ENCODE results near the gene PPT2.
"Not testable (repeated sequence)": the region's sequence is repeated elsewhere in the genome, so short reads cannot be mapped to it uniquely, and the experiment has no call there.

The PPT2 gene

DNA sequence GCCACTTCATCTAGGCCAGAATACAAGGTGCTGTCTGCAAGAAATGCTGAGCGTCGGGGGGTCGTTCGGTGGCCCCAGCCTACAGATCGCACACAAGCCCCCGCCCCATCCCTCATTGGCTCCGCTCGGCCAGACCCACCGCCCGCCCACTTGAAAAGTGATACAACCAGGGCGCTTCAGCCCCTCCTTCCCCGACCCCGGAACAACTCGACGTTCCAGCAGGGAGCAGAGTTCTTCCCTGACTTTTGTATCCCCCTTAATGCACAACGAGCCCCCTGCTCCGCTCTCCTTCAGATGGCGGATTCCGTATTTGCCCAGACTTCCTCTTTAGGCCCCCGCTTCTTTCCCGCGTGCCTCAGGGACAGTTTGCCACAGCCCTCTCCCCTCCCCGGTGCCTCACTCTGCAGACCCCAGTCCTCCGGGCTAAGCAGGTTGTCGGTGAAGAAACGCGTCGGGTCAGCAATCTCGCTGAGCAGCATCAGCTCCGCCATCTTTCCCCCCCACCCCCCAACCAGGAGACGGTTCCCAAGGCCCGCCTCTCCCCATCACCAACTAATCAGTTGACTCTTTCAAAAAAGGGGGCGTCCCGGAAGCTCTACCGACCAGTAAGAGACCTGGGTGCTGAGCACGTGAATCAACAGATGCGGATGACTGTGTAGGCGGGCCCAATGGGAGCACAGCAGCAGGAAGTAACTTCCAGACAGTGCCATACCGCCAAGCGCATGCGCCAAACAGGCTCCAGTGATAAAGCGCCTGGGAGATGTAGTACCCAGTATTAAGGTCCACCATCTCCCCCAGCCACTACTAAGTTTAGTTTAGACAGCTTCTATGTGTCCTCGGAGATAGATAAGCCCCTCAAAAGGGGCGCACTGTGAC lies 26.0 kb upstream of the PPT2 start, which contains the start of gene ATF6B:
TSS of gene ATF6B (minus strand) at position 530 of the 876 bp plus-strand sequence. CDS start at position 491, 39 bp downstream.
- DNase-seq = peak; percentile 98

- DNase-seq = no peak
These were observed 25.1 kb upstream of the PPT2 start for GRCh38 chr6:32128751-32129296.

- no peak for DNase-seq
These were observed 24.4 kb upstream of the PPT2 start for GRCh38 chr6:32129297-32130088.

- DNase-seq = no peak
These were observed 22.4 kb upstream of the PPT2 start for GRCh38 chr6:32131439-32131948.

GRCh38 chr6:32132110-32132509 lies 21.8 kb upstream of the PPT2 start:
- DNase-seq = no peak

DNA sequence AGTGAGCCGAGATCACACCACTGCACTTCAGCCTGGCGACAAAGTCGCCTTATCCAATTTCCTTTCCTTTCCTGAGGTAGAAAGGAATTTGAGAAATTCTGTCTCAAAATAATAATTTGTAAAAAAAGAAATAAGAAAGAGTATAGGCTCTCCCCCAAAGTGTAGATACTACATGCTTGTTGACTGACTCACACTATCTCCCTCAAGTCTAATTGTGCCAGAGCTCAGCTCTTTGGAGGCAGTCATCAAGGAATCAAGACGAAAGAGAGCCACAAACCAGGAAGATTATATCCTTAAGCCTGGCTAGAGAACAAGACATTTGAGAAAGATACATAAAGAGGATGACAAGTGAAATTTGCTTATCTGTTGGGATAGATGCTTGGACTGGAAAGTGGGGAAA lies 20.2 kb upstream of the PPT2 start:
- no peak for DNase-seq

GRCh38 chr6:32137454-32137853 lies 16.5 kb upstream of the PPT2 start:
- no peak for DNase-seq

- DNase-seq = no peak
These were observed 14.4 kb upstream of the PPT2 start for GRCh38 chr6:32139590-32139989.

DNA sequence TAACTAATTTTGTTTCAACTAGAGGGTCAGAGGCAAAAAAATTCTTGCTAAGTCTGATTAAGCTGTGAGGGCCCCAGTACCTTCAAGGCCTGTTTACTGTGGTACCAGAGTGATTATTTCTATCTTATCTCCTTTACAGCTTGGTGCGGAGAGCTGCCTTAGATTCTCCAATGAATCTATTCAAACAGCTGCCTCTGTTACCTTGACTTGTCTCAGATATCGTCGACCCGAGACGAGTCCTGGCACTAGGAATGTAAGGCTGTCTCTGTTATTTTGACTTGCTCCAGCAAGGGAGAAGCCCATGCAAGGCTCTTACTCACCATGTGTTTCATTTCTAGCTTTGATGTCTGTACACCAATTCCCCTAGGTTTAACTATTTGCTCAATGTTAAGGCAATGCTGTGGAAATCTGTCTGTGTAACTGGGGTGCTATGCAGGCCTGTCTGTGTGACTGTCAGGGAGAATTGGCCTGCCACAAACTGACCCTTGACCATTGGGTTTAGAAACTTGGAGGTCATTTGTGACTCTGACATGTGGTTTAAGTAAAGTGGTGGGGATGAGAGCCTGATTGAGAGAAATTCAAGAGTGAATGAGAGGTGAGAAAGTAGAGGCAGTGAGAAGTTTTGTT lies 13.4 kb upstream of the PPT2 start:
- no peak for DNase-seq

- not testable (repeated sequence) for DNase-seq
These were observed 9.7 kb upstream of the PPT2 start for GRCh38 chr6:32144238-32144637.

DNA sequence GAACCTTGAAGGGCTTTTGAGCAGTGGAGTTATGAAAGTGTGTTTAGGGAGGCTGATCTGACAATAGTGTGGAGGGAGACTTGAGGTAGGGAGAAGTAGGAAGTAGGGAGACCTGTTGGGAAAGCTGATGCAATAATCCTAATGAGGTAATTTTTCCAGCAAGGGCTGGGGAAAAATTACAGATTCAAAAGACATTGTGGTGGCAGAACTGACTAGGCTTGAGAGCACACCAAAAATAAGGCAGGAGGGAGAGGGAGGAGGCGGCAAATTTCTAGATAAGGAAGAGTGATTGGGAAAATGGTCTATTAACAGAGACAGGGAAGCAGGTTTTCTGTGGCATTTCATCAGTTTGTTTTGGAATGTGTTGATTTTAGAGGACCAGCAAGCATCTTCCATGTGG lies 7.7 kb upstream of the PPT2 start:
- DNase-seq = no peak

GRCh38 chr6:32146687-32147086 lies 7.3 kb upstream of the PPT2 start:
- DNase-seq = no peak

DNA sequence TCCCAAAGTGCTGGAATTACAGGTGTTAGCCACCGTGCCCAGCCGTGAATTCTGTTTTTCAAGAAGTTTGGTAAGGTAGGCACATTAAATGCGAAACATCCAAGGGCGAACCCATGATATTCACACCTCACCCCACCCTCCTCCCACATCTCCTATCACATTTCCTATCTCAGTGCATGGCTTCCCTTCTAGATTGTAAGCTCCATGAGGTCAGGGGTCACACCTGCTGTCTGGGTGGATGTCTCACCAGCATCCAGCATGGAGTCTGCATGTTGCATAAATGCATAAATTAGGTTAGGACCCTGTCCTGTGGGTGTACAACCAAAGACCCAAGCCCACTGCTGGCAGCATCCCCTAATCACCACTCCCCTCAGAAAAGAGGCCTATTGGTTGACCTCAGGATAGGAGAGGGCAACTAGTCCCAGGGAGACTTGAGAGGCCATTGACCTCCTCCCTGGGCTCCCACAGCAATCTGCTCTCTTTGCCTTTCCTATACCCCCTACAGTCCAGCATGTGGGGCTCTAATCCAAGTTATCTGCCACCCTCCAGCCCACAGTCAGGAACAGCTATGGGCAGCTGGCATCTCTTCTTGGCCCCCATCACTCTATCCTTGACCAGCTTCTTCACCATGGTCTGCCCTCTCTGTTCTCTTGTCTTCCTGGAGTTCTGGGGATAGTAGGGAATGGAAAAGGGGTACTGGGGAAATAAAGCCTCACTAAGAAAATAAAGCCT lies 6.4 kb upstream of the PPT2 start:
- DNase-seq = no peak

DNA sequence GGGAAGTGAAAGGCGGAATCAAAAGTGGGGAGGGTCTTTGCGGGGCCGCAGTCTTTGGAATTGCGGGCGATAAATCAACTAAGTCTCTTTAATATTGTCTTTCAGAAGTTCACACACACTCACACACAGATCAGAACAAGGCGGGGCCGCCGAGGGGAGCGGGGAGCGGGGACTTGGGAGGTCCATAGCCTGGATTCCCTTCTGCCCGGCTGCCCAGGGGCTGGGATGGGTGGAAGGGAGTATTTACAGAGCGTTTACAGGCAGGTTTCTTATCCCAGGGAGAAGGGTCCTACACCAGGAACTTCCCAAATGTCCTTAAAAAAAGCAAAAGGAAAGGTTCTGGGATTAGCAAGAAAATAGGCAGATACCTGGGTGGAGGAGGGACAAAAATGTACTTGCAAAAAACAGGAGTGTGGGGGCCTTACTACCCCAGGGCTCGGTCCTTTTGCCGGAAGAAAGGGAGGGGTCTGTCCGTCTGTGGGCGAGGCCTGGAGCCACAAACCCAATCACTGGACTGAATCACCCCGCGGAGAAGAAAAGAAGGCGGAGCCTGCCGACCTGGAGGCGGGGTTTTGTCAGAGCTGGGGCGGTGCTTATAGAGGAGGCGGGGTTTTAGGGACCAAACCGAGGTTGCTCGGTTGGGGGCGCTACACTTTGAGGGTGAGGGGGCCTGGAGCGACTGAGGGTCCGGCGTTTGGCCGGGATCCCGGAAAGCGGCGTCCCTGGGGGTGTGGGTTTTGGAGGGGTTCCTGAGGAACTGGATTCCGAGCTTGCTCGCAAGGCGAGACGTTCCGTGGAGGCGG lies 5.5 kb upstream of the PPT2 start:
- DNase-seq = peak; percentile 72

DNA sequence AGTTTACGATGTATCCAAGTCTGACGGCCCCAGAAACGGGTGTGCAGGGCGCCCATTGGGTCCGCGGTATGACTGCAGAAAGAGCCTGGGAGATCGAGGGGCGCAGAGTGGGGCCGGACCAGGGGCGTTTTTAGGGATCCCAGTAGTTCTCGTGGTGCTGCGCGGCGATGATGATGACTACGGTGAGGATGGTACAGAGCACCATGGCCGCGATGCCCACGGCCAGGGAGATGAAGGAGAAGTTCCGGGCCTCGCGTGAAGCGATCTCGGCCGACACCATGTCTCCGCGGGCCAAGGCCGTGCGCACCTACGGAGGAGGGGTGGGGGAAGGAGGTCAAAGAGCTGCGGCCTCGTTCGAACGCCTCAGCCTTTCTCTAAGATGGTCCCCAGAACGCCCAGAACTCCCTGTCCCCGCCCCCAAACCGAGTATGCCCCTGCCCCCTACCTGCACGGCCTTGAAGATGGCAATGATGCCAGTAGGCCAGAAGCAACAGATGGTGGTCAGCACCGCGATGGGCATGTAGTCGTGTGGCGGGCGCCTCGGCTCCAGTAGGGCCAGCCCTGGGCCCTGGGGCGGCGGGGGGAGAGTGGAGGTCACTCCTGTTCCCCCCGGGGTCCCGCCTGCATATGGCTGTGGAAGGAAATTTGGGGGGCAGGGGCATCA lies 4.7 kb upstream of the PPT2 start:
- no peak for DNase-seq

DNA sequence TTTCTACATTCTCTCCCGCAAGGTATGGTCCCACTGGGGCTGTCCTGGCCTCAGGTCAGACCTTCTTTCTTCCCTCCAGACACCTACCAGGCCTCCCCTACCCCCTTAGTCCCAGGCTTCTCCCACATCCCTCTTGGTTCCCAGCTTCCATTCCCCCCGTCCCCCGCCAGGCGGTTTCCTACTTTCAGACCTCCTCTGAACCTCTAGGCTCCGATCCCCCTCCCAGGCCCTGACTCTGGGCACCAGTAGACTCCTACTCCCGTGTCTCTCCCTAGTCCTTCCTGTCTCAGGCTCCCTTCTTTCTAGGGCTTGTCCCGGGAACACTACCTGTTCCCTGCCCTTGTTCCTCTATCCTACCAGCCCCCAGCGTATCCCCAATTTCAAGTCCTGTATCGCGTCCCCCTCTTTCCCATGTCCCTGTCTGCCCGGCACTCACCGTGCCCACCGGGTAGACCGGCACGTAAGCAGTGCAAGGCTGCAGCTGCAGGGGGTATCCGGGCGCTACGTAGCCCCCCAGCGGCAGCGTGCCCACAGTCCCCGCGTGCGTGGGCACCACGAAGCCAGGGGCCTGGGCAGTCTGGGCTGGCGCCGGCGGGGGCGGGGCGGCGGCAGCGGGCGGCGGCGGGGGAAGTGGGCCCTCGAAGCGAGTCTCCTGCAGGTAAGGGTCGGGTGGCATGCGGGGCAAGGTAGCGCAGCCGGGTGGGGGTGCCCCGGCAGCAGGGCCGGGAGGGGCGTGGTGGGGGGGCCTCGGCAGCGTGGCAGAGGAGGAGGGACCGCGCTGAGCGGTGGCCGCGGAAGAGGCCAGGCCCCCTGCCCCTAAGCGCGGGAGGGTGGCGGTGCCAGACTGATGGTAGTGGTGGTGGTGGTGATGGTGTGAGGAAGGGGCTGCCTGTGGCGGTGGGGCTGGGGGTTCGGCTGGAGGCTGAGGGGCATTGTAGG lies 3.7 kb upstream of the PPT2 start:
- no peak for DNase-seq

- no peak for DNase-seq
These were observed 2.6 kb upstream of the PPT2 start for GRCh38 chr6:32151181-32151862.

GRCh38 chr6:32151863-32152768 lies 1.8 kb upstream of the PPT2 start, which contains the start of gene PRRT1:
TSS of gene PRRT1 (minus strand) at chr6:32151939. CDS start at chr6:32151827, 112 bp downstream.
- DNase-seq = peak; percentile 40

Measured in CD4-positive, alpha-beta T cell treated with Interleukin-6 for 4 hours (primary cell).